Upper lobe of left lung (tissue), 6 donors: ENCODE results near the gene CCDC192. TPM values are rescaled to one million over a fixed set of nuclear protein-coding genes. Genes with fewer than 3 reads are reported as not detected.

Experiments
- ATAC-seq, 2 donors: fragments of 200-7000 bp; cut with Tn5 transposase; one replicate each; pipeline ENCODE4 v1.9.1; 2022; ENCODE audit warnings: mild to moderate bottlenecking in 2 of 2, moderate library complexity in 2 of 2; ENCODE audit not compliant: low FRiP score in 2 of 2
- DNase-seq, 2 donors: peaks; one replicate each; pipeline ENCODE4 v3.0.0-alpha.2; 2019 to 2020
- H3K27ac ChIP-seq, 4 donors: fragments of 200-600 bp; sonication (generic); one replicate each; pipeline ENCODE4 v1.5.1; 2016 to 2019
- H3K27me3 ChIP-seq, 4 donors: fragments of 200-600 bp; sonication (generic); one replicate each; pipeline ENCODE4 v1.5.1; 2017 to 2019
- H3K36me3 ChIP-seq, 4 donors: fragments of 200-600 bp; sonication (generic); one replicate each; pipeline ENCODE4 v1.5.1; 2016 to 2019
- H3K4me1 ChIP-seq, 4 donors: fragments of 200-600 bp; sonication (generic); one replicate each; pipeline ENCODE4 v1.5.1; 2018 to 2019
- H3K4me3 ChIP-seq, 4 donors: fragments of 200-600 bp; sonication (generic); one replicate each; pipeline ENCODE4 v1.5.1; 2017 to 2019; ENCODE audit warnings: mild to moderate bottlenecking in 2 of 4, moderate library complexity in 1 of 4
- H3K9me3 ChIP-seq, 4 donors: fragments of 200-600 bp; sonication (generic); one replicate each; pipeline ENCODE4 v1.5.1; 2018 to 2019
- CTCF ChIP-seq, 6 experiments: fragments of 450-650 bp in 4 of 6; fragments of 200-600 bp in 2 of 6; sonication (generic) in 2 of 6; IDR thresholded peaks; one replicate each; pipeline ENCODE4 v1.5.1; 2016 to 2019; ENCODE audit warnings: antibody characterized with exemption in 6 of 6
- EP300 ChIP-seq, 4 donors: sonication (generic); formaldehyde crosslinking; IDR thresholded peaks; one replicate each; pipeline ENCODE4 v1.5.1; 2017; ENCODE audit warnings: antibody characterized with exemption in 4 of 4, control low read depth in 2 of 4
- POLR2A ChIP-seq, 4 donors: fragments of 450-650 bp; IDR thresholded peaks; one replicate each; pipeline ENCODE4 v1.5.1; 2016 to 2017; ENCODE audit warnings: antibody characterized with exemption in 4 of 4, mild to moderate bottlenecking in 2 of 4
- POLR2AphosphoS5 ChIP-seq, 2 donors: sonication (generic); formaldehyde crosslinking; IDR thresholded peaks; one replicate each; pipeline ENCODE4 v1.5.1; 2017; ENCODE audit warnings: antibody characterized with exemption in 2 of 2
- WGBS, 2 donors: methylation state at CpG; one replicate each; pipeline ENCODE4 v1.1.5; 2017 to 2018; 5-methylcytosine and 5-hydroxymethylcytosine counted together
- total RNA-seq, 6 donors: library from RNA; depleted of rRNA in 4 of 6; stranded (reverse); fragments of >200 nt in 4 of 6; gene quantifications; one replicate each; pipeline versions ENCODE4 v1.1.0 to v1.2.1, GENCODE V29; 2016 to 2021
- donor health status: DM: no; HTN: no; CAD: no; lungs with moderate emphysema.
- donor health status: DM: no; HTN: yes; CAD: no; lungs with severe emphysema.

CCDC192 gene
- total RNA-seq, 6 donors from 2014 or later, result 0.76 TPM; not detected in 5

- no peaks in the 10 kb centered on the region for H3K9me3 ChIP-seq
- TF ChIP-seq POLR2AphosphoS5 (IDR thresholded peaks at IDR 0.05) (no peak), EP300 (IDR thresholded peaks at IDR 0.05) (no peak), CTCF (IDR thresholded peaks at IDR 0.05) (no peak), POLR2A (IDR thresholded peaks at IDR 0.05) (no peak)
- no peaks in the 10 kb centered on the region for H3K27me3 ChIP-seq
- 76 to 85% methylated on average over 6 of the region's 6 CpGs for WGBS, 2 donors
- no peak overlapping the region for H3K4me3 ChIP-seq
- H3K27ac ChIP-seq, result no peak overlapping the region
- ATAC-seq (no peak), DNase-seq (no peak)
- H3K4me1 ChIP-seq, result peaks cover 0 to 7% (median 4%) of the 10 kb centered on the region in 4 donors
- no peaks in the 10 kb centered on the region for H3K36me3 ChIP-seq
Observed at GRCh38 chr5:127700237-127700766, 2.9 kb upstream of the CCDC192 start.

- no peak overlapping the region for H3K4me3 ChIP-seq
- no peak for ATAC-seq
Observed at GRCh38 chr5:127702434-127702833, 757 bp upstream of the CCDC192 start.

GRCh38 chr5:127705120-127705892 is 2.1 kb downstream of the CCDC192 start:
- H3K27me3 ChIP-seq, result no peaks in the 10 kb centered on the region
- TF ChIP-seq CTCF (IDR thresholded peaks at IDR 0.05), result no peak
- H3K4me3 ChIP-seq, result no peak overlapping the region
- H3K4me1 ChIP-seq, result peaks cover 0 to 12% (median 7%) of the 10 kb centered on the region in 4 donors
- 54 to 58% methylated on average over 4 of the region's 4 CpGs for WGBS, 2 donors
- H3K27ac ChIP-seq, result no peak overlapping the region
- no peaks in the 10 kb centered on the region for H3K9me3 ChIP-seq
- DNase-seq, result peak in 1 of 2 donors; percentile 29
- peak in 1 of 2 donors; percentile 62 for ATAC-seq
- H3K36me3 ChIP-seq, result no peaks in the 10 kb centered on the region

More at GRCh38 chr5:127702434-127702833, 757 bp upstream of the CCDC192 start:
- Histone ChIP-seq H3K4me1 (peaks cover 0 to 12% (median 7%) of the 10 kb centered on the region in 4 donors), H3K27me3 (no peaks in the 10 kb centered on the region), H3K9me3 (no peaks in the 10 kb centered on the region), H3K36me3 (no peaks in the 10 kb centered on the region), H3K27ac (no peak overlapping the region)
- TF ChIP-seq EP300 (IDR thresholded peaks at IDR 0.05), result no peak
- no peak for TF ChIP-seq CTCF (IDR thresholded peaks at IDR 0.05)
- TF ChIP-seq POLR2AphosphoS5 (IDR thresholded peaks at IDR 0.05), result no peak
- no peak for TF ChIP-seq POLR2A (IDR thresholded peaks at IDR 0.05)
- DNase-seq, result no peak
- WGBS, 2 donors, result 97 to 98% methylated on average over 2 of the region's 2 CpGs

DNA sequence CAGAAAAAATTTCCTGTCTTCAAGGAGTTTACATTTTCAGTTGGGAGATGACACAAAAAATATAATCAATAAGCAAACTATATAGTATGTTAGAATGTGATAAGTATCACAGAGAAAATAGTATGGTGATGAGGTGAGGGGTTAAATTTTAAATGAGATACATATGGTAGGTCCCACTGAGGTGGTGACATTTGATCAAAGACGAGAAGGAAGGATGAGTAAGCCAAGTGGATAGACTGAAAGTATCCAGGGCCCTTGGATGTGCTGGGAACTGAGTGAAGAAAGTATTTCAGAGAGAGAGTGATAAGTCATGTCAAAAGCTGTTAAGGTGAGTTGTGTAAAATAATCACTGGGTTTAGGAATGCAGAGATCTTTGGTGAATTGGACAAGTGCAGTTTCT is 3.5 kb downstream of the CCDC192 start:
- Histone ChIP-seq H3K36me3 (no peaks in the 10 kb centered on the region), H3K9me3 (no peaks in the 10 kb centered on the region), H3K4me1 (peaks cover 0 to 12% (median 7%) of the 10 kb centered on the region in 4 donors), H3K27me3 (no peaks in the 10 kb centered on the region), H3K27ac (peak overlapping the region in 1 of 4 donors; percentile 6), H3K4me3 (no peak overlapping the region)
- DNase-seq (no peak), ATAC-seq (no peak)
- TF ChIP-seq CTCF (IDR thresholded peaks at IDR 0.05), result no peak
- no peak for TF ChIP-seq POLR2AphosphoS5 (IDR thresholded peaks at IDR 0.05)
- TF ChIP-seq EP300 (IDR thresholded peaks at IDR 0.05), result no peak
- TF ChIP-seq POLR2A (IDR thresholded peaks at IDR 0.05), result no peak
- 81 to 88% methylated on average over 1 of the region's 1 CpG for WGBS, 2 donors
